Esophagus muscularis mucosa (tissue), 4 donors: ENCODE measurements around the gene LRFN2. TPM values are rescaled to one million over a fixed set of nuclear protein-coding genes. Genes with fewer than 3 reads are reported as not detected.

Source experiments
- DNase-seq: peaks from one replicate; pipeline ENCODE4 v3.0.0-alpha.2; 2017; ENCODE audit errors: extremely low spot score
- H3K27ac ChIP-seq, 4 donors: fragments of 200-600 bp; sonication (generic); replicated peaks in 1 of 4; 1 replicate in 3 of 4; 2 replicates in 1 of 4; pipeline ENCODE4 v1.5.1; 2016 to 2019; ENCODE audit warnings: mild to moderate bottlenecking in 1 of 4
- H3K27me3 ChIP-seq, 4 donors: fragments of 200-600 bp; sonication (generic); one replicate each; pipeline versions ENCODE4 v1.5.1 to v1.6.0; 2016 to 2019
- H3K36me3 ChIP-seq, 4 donors: fragments of 200-600 bp; sonication (generic); one replicate each; pipeline ENCODE4 v1.5.1; 2016 to 2019
- H3K4me1 ChIP-seq, 4 donors: fragments of 200-600 bp; sonication (generic); one replicate each; pipeline ENCODE4 v1.5.1; 2016 to 2019
- H3K4me3 ChIP-seq, 4 donors: fragments of 200-600 bp; sonication (generic); 1 replicate in 2 of 4; 2 replicates in 2 of 4; pipeline ENCODE4 v1.5.1; 2016 to 2019; ENCODE audit warnings: mild to moderate bottlenecking in 4 of 4, moderate library complexity in 1 of 4
- H3K9me3 ChIP-seq, 4 donors: fragments of 200-600 bp; sonication (generic); 1 replicate in 3 of 4; 2 replicates in 1 of 4; pipeline ENCODE4 v1.5.1; 2016 to 2019
- CTCF ChIP-seq, 3 experiments: fragments of 200-600 bp in 2 of 3; fragments of 450-650 bp in 1 of 3; sonication (generic) in 2 of 3; IDR thresholded peaks; one replicate each; pipeline ENCODE4 v1.5.1; 2017 to 2019; ENCODE audit warnings: antibody characterized with exemption in 3 of 3, mild to moderate bottlenecking in 2 of 3, moderate library complexity in 1 of 3
- EP300 ChIP-seq: sonication (generic); formaldehyde crosslinking; IDR thresholded peaks from one replicate; pipeline ENCODE4 v1.6.1; 2017; ENCODE audit warnings: antibody characterized with exemption
- POLR2A ChIP-seq: fragments of 450-650 bp; IDR thresholded peaks from one replicate; pipeline ENCODE4 v1.6.1; 2017; ENCODE audit warnings: antibody characterized with exemption, moderate library complexity, mild to moderate bottlenecking, low read depth
- POLR2AphosphoS5 ChIP-seq, 2 donors: sonication (generic); formaldehyde crosslinking; IDR thresholded peaks; one replicate each; pipeline ENCODE4 v1.6.1; 2017; ENCODE audit warnings: antibody characterized with exemption in 2 of 2
- WGBS: methylation state at CpG from one replicate; pipeline ENCODE4 v1.1.5; 2018; 5-methylcytosine and 5-hydroxymethylcytosine counted together
- intact Hi-C: fragments of 100-400 bp; cut with DNase I; formaldehyde crosslinking; loops from one replicate; pipeline ENCODE4 v1.15.1; 2023
- total RNA-seq, 4 donors: library from RNA; depleted of rRNA; stranded (reverse); fragments of >200 nt; gene quantifications; one replicate each; pipeline versions ENCODE4 v1.1.0 to v1.2.1, GENCODE V29; 2016

LRFN2 gene
- total RNA-seq, 4 donors from 2014 or later = 0.11 TPM; not detected in 3

- no peak overlapping the region for H3K27ac ChIP-seq
These were observed 109.7 kb downstream of the LRFN2 start for GRCh38 chr6:40477246-40478126.

GRCh38 chr6:40476673-40477072, 110.5 kb downstream of the LRFN2 start:
- Histone ChIP-seq H3K27me3 (peaks cover 0 to 12% (median 0%) of the 10 kb centered on the region in 4 donors), H3K4me3 (no peak overlapping the region), H3K27ac (no peak overlapping the region), H3K36me3 (no peaks in the 10 kb centered on the region), H3K4me1 (no peaks in the 10 kb centered on the region), H3K9me3 (no peaks in the 10 kb centered on the region)
- 86% methylated on average over 5 of the region's 6 CpGs for WGBS
- intact Hi-C loops = no loop called here
- TF ChIP-seq POLR2AphosphoS5 (IDR thresholded peaks at IDR 0.05) (no peak), POLR2A (no peak), EP300 (no peak), CTCF (IDR thresholded peaks at IDR 0.05) (no peak)
- no peak for DNase-seq

More at GRCh38 chr6:40477246-40478126, 109.7 kb downstream of the LRFN2 start:
- Histone ChIP-seq H3K27me3 (peaks cover 0 to 11% (median 0%) of the 10 kb centered on the region in 4 donors), H3K4me1 (no peaks in the 10 kb centered on the region), H3K4me3 (no peak overlapping the region), H3K9me3 (no peaks in the 10 kb centered on the region), H3K36me3 (no peaks in the 10 kb centered on the region)
- 44% methylated on average over 19 of the region's 19 CpGs for WGBS
- DNase-seq = no peak
- intact Hi-C loops = no loop called here
- TF ChIP-seq CTCF (IDR thresholded peaks at IDR 0.05) (no peak), EP300 (no peak), POLR2AphosphoS5 (IDR thresholded peaks at IDR 0.05) (no peak), POLR2A (no peak)

- no peak overlapping the region for H3K4me3 ChIP-seq
- no peak overlapping the region for H3K27ac ChIP-seq
- DNase-seq = no peak
- WGBS = 91% methylated on average over 2 of the region's 3 CpGs
- no peaks in the 10 kb centered on the region for H3K36me3 ChIP-seq
- TF ChIP-seq POLR2AphosphoS5 (IDR thresholded peaks at IDR 0.05) (no peak), EP300 (no peak), POLR2A (no peak), CTCF (IDR thresholded peaks at IDR 0.05) (no peak)
- H3K4me1 ChIP-seq = no peaks in the 10 kb centered on the region
- H3K27me3 ChIP-seq = peaks cover 0 to 12% (median 0%) of the 10 kb centered on the region in 4 donors
- intact Hi-C loops = no loop called here
- H3K9me3 ChIP-seq = no peaks in the 10 kb centered on the region
These were observed 112.2 kb downstream of the LRFN2 start for GRCh38 chr6:40474937-40475336.

GRCh38 chr6:40473026-40473425, 114.1 kb downstream of the LRFN2 start:
- TF ChIP-seq POLR2AphosphoS5 (IDR thresholded peaks at IDR 0.05) (no peak), EP300 (no peak), POLR2A (no peak), CTCF (IDR thresholded peaks at IDR 0.05) (no peak)
- Histone ChIP-seq H3K9me3 (no peaks in the 10 kb centered on the region), H3K4me1 (no peaks in the 10 kb centered on the region), H3K27me3 (peaks cover 0 to 9% (median 0%) of the 10 kb centered on the region in 4 donors), H3K36me3 (no peaks in the 10 kb centered on the region), H3K4me3 (no peak overlapping the region), H3K27ac (no peak overlapping the region)
- 89% methylated on average over 4 of the region's 6 CpGs for WGBS
- intact Hi-C loops = no loop called here
- no peak for DNase-seq
